Astrocyte of the spinal cord (primary cell): ENCODE data around the gene PHF10.

Experiments used
- DNase-seq: peaks from one replicate; pipeline ENCODE4 v3.0.0; 2011; ENCODE audit warnings: low read depth, low spot score
- H3K4me3 ChIP-seq: 2 replicates; pipeline ENCODE4 v1.5.1; 2011; ENCODE audit warnings: low read depth, mild to moderate bottlenecking, low read length, moderate library complexity
- in situ Hi-C: cut with HindIII; loops from 2 replicates; pipeline ENCODE4 v1.10.0; 2017; ENCODE audit warnings: low sequenced_read_pairs
- TF ChIP-seq, protein P1 (sequence below): IDR thresholded peaks from 2 replicates; pipeline ENCODE4 v1.5.1; 2012; ENCODE audit warnings: low read depth, mild to moderate bottlenecking, low read length, inconsistent platforms

The PHF10 gene

GRCh38 chr6:169710009-169710408, 14.3 kb downstream of the PHF10 start:
- H3K4me3 ChIP-seq = no peak overlapping the region
- TF ChIP-seq, protein P1, sequence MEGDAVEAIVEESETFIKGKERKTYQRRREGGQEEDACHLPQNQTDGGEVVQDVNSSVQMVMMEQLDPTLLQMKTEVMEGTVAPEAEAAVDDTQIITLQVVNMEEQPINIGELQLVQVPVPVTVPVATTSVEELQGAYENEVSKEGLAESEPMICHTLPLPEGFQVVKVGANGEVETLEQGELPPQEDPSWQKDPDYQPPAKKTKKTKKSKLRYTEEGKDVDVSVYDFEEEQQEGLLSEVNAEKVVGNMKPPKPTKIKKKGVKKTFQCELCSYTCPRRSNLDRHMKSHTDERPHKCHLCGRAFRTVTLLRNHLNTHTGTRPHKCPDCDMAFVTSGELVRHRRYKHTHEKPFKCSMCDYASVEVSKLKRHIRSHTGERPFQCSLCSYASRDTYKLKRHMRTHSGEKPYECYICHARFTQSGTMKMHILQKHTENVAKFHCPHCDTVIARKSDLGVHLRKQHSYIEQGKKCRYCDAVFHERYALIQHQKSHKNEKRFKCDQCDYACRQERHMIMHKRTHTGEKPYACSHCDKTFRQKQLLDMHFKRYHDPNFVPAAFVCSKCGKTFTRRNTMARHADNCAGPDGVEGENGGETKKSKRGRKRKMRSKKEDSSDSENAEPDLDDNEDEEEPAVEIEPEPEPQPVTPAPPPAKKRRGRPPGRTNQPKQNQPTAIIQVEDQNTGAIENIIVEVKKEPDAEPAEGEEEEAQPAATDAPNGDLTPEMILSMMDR = no peak
- in situ Hi-C loops = no loop called here
- DNase-seq = no peak

- DNase-seq = no peak
- H3K4me3 ChIP-seq = no peak overlapping the region
- in situ Hi-C loops = no loop called here
- TF ChIP-seq, protein P1 = no peak
Measured at GRCh38 chr6:169709293-169709692, 15.0 kb downstream of the PHF10 start.

GRCh38 chr6:169707772-169708171, 16.5 kb downstream of the PHF10 start:
- no peak overlapping the region for H3K4me3 ChIP-seq
- no peak for DNase-seq
- in situ Hi-C loops = no loop called here
- TF ChIP-seq, protein P1 = no peak

DNA sequence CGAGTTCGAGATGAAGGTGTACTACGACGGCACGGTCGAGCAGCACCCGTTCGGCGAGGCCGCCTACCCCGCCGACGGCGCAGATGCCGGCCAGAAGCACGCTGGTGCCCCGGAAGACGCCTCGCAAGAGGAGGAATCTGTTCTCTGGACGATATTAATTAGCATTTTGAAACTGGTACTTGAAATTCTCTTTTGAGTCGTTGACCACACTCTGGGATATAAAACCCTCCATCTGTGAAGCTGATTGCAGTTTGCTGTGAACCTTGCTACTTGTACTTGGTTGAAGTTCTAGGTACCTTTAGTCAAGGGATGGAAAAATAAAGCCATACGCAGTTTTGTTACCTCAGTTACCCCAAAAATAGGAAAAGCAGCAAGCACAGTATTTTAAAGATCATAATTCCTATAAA, 21.5 kb downstream of the PHF10 start:
- peak; percentile 13 for DNase-seq
- H3K4me3 ChIP-seq = peak overlapping the region; percentile 85
- in situ Hi-C loops = no loop called here

DNA sequence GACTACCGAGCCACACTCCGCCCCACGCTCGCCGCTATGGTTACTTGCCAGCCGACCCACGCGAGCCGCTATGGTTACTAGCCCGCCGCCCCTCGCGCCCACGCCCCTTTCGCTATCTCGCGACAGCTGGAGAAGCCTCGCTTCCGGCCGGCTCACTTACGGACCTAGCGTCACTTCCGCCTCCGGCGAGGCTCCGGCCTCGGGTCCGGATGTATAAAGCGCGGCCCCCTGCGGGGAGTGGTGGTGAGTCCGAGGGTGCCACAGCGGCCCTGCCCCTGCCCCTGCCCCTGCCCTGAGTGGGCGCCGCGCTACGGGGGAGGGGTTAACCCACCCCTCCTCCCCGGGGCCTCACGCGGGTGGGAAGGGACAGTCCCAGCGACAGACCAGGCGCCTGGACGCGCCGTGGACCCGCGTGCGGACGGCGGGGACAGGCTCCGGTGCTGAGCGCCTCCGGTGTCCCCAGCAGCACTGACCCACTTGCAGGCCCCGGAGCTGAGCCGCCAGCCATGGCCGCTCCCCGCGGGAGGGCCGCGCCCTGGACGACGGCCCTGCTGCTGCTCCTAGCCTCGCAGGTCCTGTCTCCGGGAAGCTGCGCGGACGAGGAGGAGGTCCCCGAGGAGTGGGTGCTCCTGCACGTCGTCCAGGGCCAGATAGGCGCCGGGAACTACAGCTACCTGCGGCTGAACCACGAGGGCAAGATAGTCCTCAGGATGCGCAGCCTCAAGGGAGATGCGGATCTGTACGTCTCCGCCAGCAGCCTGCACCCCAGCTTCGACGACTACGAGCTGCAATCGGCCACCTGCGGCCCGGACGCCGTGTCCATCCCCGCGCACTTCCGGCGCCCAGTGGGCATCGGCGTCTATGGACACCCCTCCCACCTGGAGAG, 22.1 kb downstream of the PHF10 start, which contains the start of the genes C6orf120 and WDR27:
Gene C6orf120 (plus strand): TSS at position 173 of the 886 bp plus-strand sequence. CDS start 334 bp downstream, at position 507.
Gene WDR27 (minus strand): TSS at position 76 of the 886 bp plus-strand sequence. CDS start 13,024 bp downstream, outside the sequence.
- DNase-seq = peak; percentile 97
- H3K4me3 ChIP-seq = peak within 1 kb of the TSS; percentile 85
- in situ Hi-C loops = no loop called here
- TF ChIP-seq, protein P1 = no peak

More for the DNA sequence above, 21.5 kb downstream of the PHF10 start:
- TF ChIP-seq, protein P1 = no peak

DNA sequence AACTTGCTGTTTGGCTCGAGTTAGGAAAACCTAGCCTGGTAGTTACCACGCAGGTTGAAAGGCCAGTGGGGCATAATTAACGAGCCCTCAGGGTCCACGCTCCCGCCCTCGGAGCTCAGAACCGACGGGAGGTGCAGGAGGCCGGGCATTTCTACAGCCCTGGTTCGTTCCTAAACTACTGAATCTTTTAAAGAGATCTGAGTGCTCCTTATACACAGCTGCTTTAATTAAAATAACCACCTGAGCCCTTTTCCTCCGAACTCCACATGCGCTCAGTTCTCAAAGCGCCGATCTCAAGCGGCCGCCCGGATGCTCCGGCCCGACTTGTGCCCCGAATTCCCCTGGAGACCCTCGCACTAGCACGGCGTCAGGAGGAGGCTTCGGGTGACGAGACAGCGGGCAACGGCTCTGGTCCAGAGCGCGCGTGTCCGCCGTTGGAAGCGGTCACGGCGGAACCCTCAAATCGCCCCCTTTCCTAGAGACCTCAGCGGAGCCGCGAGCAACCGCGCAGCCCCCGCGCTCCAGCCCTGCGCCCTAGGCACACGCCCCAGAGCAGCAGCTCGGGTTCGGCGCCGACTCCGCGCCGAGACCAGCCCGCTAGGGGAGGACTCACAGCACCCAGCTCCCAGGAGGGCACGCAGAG, 22.9 kb downstream of the PHF10 start:
- in situ Hi-C loops = no loop called here
- TF ChIP-seq, protein P1 = no peak
- no peak for DNase-seq
- peak overlapping the region; percentile 85 for H3K4me3 ChIP-seq
